GM12874 (cell line): ENCODE data around the gene USP22.

ENCODE experiments used
- TF ChIP-seq, protein P1 (sequence below): IDR thresholded peaks from 2 replicates; pipeline ENCODE4 v1.5.1; 2011; ENCODE audit warnings: low read depth, mild to moderate bottlenecking, control low read depth, low read length, moderate library complexity; ENCODE audit not compliant: insufficient read depth

Gene USP22

DNA sequence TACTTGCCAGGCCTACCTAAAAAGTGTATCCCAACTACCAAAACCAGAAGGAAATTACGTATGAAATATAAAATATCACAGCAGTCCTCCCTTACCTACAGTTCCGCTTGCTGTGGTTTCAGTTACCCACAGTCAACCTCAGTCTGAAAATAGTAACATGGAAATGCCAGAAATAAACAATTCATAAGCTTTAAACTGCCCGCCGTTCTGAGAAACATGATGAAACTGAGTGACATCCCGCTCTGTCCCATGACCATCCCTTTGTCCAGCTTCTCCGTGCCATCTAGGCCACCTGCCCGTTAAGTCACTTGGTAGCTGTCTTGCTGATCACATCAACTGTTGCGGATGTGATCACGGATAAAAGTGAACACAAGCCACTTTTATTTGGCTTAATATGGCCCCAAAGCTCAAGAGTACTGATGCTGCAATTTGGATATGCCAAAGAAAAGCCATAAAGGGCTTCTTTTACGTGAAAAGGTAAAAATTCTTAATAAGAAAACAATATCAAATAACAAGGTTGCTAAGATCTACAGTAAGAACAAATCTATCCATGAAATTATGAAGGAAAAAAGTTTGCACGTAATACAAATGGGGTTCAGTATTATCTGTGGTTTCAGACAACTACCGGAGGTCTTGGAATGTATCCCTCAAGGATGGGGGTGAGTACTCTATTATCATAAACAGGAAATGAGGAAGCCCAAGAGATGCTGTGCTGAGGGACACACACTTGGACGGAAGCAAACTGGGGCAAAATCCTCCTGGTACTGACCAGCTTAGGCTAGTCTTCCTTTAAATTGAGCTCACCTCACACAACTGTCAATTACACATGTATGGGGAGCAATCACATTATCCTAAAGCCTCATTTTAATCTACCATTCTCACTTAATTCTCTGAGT, 8.2 kb downstream of the USP22 start:
- TF ChIP-seq, protein P1, sequence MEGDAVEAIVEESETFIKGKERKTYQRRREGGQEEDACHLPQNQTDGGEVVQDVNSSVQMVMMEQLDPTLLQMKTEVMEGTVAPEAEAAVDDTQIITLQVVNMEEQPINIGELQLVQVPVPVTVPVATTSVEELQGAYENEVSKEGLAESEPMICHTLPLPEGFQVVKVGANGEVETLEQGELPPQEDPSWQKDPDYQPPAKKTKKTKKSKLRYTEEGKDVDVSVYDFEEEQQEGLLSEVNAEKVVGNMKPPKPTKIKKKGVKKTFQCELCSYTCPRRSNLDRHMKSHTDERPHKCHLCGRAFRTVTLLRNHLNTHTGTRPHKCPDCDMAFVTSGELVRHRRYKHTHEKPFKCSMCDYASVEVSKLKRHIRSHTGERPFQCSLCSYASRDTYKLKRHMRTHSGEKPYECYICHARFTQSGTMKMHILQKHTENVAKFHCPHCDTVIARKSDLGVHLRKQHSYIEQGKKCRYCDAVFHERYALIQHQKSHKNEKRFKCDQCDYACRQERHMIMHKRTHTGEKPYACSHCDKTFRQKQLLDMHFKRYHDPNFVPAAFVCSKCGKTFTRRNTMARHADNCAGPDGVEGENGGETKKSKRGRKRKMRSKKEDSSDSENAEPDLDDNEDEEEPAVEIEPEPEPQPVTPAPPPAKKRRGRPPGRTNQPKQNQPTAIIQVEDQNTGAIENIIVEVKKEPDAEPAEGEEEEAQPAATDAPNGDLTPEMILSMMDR, result no peak

DNA sequence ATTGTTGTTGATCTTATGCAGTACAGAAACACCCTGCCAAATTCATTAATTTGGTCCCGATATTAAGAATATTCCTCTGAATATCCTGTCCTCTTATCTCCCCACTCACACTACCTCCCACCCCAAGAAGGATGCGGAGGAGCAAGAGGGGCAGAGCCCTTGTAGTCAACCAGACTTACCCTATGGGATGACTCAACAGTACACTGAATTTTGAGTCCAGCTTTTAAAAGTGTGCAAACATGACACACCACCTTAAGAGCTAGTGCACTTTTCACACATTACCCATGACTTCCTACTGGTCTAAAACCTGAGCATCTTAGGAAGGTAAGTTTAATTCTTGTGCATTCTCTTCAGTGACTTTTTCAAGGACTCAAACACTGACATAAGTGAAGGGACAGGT, 9.5 kb downstream of the USP22 start:
- TF ChIP-seq, protein P1, result no peak

DNA sequence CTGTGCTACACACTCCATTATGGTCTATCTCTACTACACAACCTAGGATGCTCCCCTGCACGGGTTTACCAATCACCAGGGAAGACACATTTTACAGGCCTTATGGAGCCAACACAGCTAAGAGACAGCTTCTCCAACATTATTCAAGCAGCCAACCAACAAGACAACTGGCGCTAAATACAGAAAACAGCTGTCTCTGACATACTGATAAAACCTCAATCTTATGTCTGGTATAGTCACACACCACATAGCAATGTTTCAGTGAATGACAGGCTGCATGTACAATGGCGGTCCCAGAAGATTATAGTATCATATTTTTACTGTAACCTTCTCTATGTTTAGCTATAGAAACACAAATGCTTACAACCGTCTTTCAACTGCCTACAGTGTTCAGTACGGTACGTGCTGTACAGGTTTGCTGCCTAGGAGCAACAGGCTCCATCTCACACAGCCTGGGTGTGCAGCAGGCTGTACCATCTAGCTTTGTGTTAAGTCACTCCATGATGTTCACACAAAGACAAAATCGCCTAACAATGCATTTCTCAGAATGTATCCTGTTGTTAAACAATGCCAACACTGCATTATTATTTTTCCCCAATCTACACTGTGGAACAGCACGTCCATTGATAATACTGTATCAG, 10.9 kb downstream of the USP22 start:
- TF ChIP-seq, protein P1, result no peak

DNA sequence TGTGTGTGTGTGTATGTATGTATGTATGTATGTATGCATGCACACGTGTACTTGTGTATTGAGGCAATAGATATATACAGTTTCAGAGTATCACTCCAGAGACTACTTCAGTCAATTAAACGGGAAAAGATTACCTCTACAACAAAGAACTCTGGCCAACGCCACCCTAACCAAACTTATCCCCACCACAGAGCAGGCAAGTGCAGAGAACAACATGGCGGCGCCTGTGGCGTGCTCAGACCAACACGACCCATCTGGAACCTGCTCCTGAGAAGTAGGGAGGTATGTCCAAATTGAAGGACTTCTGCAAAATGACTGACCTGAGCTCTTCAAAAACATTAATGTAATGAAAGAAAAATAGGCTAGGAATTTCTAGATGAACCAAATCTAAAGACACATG, 12.4 kb downstream of the USP22 start:
- TF ChIP-seq, protein P1, result no peak

DNA sequence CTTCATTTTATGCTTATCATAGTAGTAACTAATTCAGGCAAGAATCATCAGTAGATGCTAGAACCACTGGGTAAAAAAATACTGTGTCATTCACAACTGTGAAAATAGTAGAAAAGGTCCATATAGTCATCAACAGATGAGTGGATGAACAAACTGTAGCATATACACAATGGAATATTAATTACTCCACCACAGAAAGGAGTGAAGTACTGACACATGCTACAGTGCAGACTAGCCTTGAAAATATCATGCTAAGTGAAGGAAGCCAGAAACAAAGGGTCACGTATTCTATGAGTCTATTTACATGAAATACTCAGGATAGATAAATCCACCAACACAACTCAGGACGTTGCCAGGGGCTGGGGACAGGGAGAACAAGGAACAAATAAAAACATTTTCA, 13.3 kb downstream of the USP22 start:
- TF ChIP-seq, protein P1, result no peak

DNA sequence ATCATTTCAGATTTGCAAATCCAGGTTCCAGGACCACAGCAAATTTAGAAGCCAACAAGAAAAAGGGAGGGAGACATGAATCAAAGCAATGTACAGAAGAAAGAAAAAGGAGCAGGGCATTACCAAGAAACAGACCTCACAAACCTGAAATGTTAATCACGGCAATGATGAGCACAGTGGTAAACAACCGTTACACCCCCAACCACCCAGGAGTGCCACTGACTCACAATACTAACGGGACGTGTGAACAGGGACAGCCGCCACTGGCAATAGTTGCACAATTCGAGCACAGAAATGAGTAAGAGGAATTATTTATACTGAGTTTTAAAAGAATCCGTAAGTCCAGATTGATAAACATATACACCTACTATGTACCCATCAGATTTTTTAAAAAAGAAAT, 13.8 kb downstream of the USP22 start:
- TF ChIP-seq, protein P1, result no peak

DNA sequence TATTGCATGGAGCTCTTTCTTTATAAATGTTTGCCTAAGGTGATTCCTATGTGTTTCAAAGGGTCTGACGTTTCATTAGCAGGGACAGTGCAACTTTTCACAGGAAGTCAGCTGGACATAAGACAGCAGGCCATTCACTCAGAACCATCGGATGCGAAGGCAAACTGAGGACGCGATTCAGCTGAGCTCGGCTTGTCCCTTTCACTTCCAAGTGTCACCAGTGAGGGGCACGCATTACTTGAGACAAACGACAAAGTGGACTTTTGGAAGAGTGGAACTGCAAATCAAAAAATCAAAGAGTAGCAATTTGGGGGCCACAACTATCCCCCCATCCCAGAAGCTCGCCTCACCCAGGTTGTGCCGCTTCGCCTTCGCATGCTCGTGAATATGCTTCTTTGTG, 14.6 kb downstream of the USP22 start:
- TF ChIP-seq, protein P1, result no peak
